ENCODE results near the gene STPG1. TPM values are rescaled to one million over a fixed set of nuclear protein-coding genes. Genes with fewer than 3 reads are reported as not detected.

STPG1 gene
- total RNA-seq, 1 experiment from 2014 or later, result 9.1 TPM

- CTCF ChIA-PET, result no interaction called here
- no peak overlapping the region for H3K27ac Mint-ChIP-seq (ENCODE audit: unreplicated experiment)
- no peak for TF ChIP-seq CTCF (IDR thresholded peaks at IDR 0.05; ENCODE audit: unreplicated experiment)
- BruUV-seq (replicated peaks), result no TSS peak
- no peaks in the 10 kb centered on the region for H3K36me3 Mint-ChIP-seq (ENCODE audit: insufficient read depth, unreplicated experiment)
- H3K9me3 Mint-ChIP-seq (ENCODE audit: low read depth, unreplicated experiment), result no peaks in the 10 kb centered on the region
- H3K4me1 Mint-ChIP-seq (ENCODE audit: low read depth, unreplicated experiment), result no peaks in the 10 kb centered on the region
- no peak for DNase-seq
- H3K4me3 Mint-ChIP-seq (ENCODE audit: low read depth, unreplicated experiment), result no peak overlapping the region
- no peaks in the 10 kb centered on the region for H3K27me3 Mint-ChIP-seq (ENCODE audit: unreplicated experiment)
- intact Hi-C loops (cut with micrococcal nuclease; ENCODE audit: unreplicated experiment), result no loop called here
These were observed 24.2 kb upstream of the STPG1 start for GRCh38 chr1:24437631-24438396.

- H3K4me3 Mint-ChIP-seq (ENCODE audit: low read depth, unreplicated experiment), result no peak overlapping the region
- CTCF ChIA-PET, result no interaction called here
- DNase-seq, result no peak
- no peak for TF ChIP-seq CTCF (IDR thresholded peaks at IDR 0.05; ENCODE audit: unreplicated experiment)
- H3K4me1 Mint-ChIP-seq (ENCODE audit: low read depth, unreplicated experiment), result no peaks in the 10 kb centered on the region
- no peaks in the 10 kb centered on the region for H3K27me3 Mint-ChIP-seq (ENCODE audit: unreplicated experiment)
- no peak overlapping the region for H3K27ac Mint-ChIP-seq (ENCODE audit: unreplicated experiment)
- intact Hi-C loops (cut with micrococcal nuclease; ENCODE audit: unreplicated experiment), result no loop called here
- H3K36me3 Mint-ChIP-seq (ENCODE audit: insufficient read depth, unreplicated experiment), result no peaks in the 10 kb centered on the region
- no TSS peak for BruUV-seq (replicated peaks)
- H3K9me3 Mint-ChIP-seq (ENCODE audit: low read depth, unreplicated experiment), result no peaks in the 10 kb centered on the region
These were observed 22.3 kb upstream of the STPG1 start for GRCh38 chr1:24435782-24436365.

GRCh38 chr1:24427545-24427862, 13.9 kb upstream of the STPG1 start:
- Mint-ChIP-seq H3K27ac (ENCODE audit: unreplicated experiment) (no peak overlapping the region), H3K4me1 (ENCODE audit: low read depth, unreplicated experiment) (no peaks in the 10 kb centered on the region), H3K27me3 (ENCODE audit: unreplicated experiment) (no peaks in the 10 kb centered on the region), H3K9me3 (ENCODE audit: low read depth, unreplicated experiment) (no peaks in the 10 kb centered on the region), H3K4me3 (ENCODE audit: low read depth, unreplicated experiment) (no peak overlapping the region), H3K36me3 (ENCODE audit: insufficient read depth, unreplicated experiment) (no peaks in the 10 kb centered on the region)
- CTCF ChIA-PET, result interaction anchor here (0.6 kb wide), 1 partner anchor 18 kb away, joined by 3 read pairs; no protein-coding TSS in a partner anchor
- intact Hi-C loops (cut with micrococcal nuclease; ENCODE audit: unreplicated experiment), result no loop called here
- no TSS peak for BruUV-seq (replicated peaks)
- no peak for TF ChIP-seq CTCF (IDR thresholded peaks at IDR 0.05; ENCODE audit: unreplicated experiment)
- DNase-seq, result no peak

DNA sequence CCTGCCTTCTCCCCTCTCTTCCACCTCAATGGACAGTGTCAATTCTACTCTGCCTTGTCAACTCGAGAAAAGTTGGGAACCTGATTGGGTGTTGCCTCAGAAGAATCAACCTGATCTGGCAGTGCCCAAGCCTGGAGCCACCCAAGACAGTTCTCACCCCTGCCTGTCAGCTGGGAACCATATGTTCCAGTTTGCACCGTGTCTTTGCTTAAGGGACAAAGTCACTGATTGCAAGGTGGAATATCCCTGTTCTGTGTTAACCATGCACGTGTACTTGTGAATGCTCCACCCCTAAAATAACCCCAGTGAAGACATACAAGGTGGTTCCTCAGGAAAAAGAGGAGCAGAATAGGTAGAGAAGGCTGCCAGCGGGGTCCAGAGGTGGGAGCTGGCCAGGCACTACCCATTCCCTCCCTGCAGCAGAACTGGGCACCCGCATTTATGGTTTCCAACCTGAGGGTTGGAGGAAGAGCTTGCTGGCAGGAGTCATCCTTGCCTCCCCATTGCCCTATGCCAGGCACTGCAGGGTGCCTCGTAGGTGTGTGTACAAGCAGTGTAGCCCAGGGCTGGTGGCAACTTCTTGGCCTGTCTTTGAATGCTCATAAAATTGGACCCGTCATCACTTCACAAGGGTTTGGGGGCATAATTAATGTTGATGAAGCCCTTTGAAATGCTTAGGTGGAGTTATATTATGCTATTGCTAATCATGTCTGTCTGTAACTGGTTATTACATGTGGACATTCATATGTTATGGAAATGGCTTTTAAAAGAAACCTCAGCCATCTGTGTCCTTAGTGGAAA, 13.4 kb upstream of the STPG1 start:
- TF ChIP-seq CTCF (IDR thresholded peaks at IDR 0.05; ENCODE audit: unreplicated experiment), result no peak
- DNase-seq, result no peak
- H3K9me3 Mint-ChIP-seq (ENCODE audit: low read depth, unreplicated experiment), result no peaks in the 10 kb centered on the region
- H3K27me3 Mint-ChIP-seq (ENCODE audit: unreplicated experiment), result no peaks in the 10 kb centered on the region
- intact Hi-C loops (cut with micrococcal nuclease; ENCODE audit: unreplicated experiment), result no loop called here
- no peak overlapping the region for H3K4me3 Mint-ChIP-seq (ENCODE audit: low read depth, unreplicated experiment)
- no peaks in the 10 kb centered on the region for H3K4me1 Mint-ChIP-seq (ENCODE audit: low read depth, unreplicated experiment)
- H3K27ac Mint-ChIP-seq (ENCODE audit: unreplicated experiment), result no peak overlapping the region
- CTCF ChIA-PET, result no interaction called here
- no peaks in the 10 kb centered on the region for H3K36me3 Mint-ChIP-seq (ENCODE audit: insufficient read depth, unreplicated experiment)
- BruUV-seq (replicated peaks), result no TSS peak

All from Calu3 (cell line).